ENCODE data around the gene SLC43A2.

Gene SLC43A2

DNA sequence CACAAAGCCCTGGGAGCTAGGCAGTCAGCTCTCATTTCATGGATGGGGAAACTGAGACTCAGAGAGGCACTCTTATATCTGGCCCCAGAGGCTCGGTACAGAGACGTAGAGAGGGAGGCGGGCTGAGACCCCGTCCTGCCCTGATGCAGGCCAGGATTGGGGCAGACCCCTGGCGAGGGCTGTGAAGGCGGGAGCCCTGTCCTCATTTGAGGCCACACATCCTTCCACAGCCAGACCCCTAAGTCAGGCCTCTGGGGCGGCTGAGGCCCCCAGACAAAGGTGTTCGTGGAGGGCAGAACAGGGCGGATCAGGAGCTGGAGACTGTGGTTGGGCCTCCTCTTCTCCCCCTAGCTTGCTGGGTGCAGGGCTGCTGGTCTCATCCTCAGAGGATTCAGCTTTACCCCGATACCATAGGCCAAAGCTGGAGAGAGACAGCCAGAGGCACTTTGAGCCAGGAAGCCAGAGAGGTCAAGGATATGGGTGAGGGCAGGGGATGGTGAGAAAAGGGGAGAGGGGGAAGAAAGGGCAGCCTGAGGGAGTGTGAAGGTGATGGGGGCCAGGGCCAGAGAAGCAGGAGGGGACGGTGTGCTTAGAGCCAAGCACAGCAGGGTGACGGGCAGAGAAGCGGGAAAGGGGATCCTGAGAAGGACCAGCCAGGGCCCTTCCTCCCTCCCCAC is 17.7 kb upstream of the SLC43A2 start:
- ChIA-PET CTCF (interaction anchor here (0.7 to 6.1 kb wide), 6 partner anchors 9 to 97 kb away, joined by 5 to 69 read pairs (median 7); partner anchors contain the start of gene SLC43A2), POLR2A (interaction anchor here (0.6 kb wide), 1 partner anchor 11 kb away, joined by 4 read pairs; no protein-coding TSS in a partner anchor)
- Histone ChIP-seq H3K36me3 (ENCODE audit: control insufficient read depth in 2 of 2, insufficient read depth in 1 of 2, low read length in 2 of 2) (peaks cover 4 to 14% of the 10 kb centered on the region in 2 experiments; a peak in 2 of 3 replicates), H3K9me3 (ENCODE audit: control insufficient read depth, insufficient read depth, low read depth, low read length) (no peaks in the 10 kb centered on the region), H3K27ac (ENCODE audit: extremely low read depth, low read depth, low read length) (no peak overlapping the region), H3K4me3 (ENCODE audit: low read depth, low read length) (no peak overlapping the region), H3K4me1 (ENCODE audit: control insufficient read depth, insufficient read depth, low read length) (peaks cover 10% of the 10 kb centered on the region)
- no peak for TF ChIP-seq ZNF157 (tag by site-specific recombination; IDR thresholded peaks at IDR 0.05)
- TF ChIP-seq HOXD13 (CRISPR knock-in tag; IDR thresholded peaks at IDR 0.05; ENCODE audit: borderline replicate concordance): no peak
- no peak for TF ChIP-seq MZF1 (tag by site-specific recombination; IDR thresholded peaks at IDR 0.05; ENCODE audit: borderline replicate concordance)
- no peak for TF ChIP-seq ZFHX2 (tag by site-specific recombination; conservative IDR thresholded peaks at IDR 0.05)
- TF ChIP-seq ZNF449 (tag by site-specific recombination; IDR thresholded peaks at IDR 0.05): no peak
- no peak for TF ChIP-seq ZNF785 (tag by site-specific recombination; IDR thresholded peaks at IDR 0.05)
- TF ChIP-seq, protein P1, sequence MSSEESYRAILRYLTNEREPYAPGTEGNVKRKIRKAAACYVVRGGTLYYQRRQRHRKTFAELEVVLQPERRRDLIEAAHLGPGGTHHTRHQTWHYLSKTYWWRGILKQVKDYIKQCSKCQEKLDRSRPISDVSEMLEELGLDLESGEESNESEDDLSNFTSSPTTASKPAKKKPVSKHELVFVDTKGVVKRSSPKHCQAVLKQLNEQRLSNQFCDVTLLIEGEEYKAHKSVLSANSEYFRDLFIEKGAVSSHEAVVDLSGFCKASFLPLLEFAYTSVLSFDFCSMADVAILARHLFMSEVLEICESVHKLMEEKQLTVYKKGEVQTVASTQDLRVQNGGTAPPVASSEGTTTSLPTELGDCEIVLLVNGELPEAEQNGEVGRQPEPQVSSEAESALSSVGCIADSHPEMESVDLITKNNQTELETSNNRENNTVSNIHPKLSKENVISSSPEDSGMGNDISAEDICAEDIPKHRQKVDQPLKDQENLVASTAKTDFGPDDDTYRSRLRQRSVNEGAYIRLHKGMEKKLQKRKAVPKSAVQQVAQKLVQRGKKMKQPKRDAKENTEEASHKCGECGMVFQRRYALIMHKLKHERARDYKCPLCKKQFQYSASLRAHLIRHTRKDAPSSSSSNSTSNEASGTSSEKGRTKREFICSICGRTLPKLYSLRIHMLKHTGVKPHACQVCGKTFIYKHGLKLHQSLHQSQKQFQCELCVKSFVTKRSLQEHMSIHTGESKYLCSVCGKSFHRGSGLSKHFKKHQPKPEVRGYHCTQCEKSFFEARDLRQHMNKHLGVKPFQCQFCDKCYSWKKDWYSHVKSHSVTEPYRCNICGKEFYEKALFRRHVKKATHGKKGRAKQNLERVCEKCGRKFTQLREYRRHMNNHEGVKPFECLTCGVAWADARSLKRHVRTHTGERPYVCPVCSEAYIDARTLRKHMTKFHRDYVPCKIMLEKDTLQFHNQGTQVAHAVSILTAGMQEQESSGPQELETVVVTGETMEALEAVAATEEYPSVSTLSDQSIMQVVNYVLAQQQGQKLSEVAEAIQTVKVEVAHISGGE (tag by site-specific recombination; conservative IDR thresholded peaks at IDR 0.05; ENCODE audit: low read depth): no peak
- TF ChIP-seq GLIS2 (tag by site-specific recombination; IDR thresholded peaks at IDR 0.05): no peak
- TF ChIP-seq, protein P2, sequence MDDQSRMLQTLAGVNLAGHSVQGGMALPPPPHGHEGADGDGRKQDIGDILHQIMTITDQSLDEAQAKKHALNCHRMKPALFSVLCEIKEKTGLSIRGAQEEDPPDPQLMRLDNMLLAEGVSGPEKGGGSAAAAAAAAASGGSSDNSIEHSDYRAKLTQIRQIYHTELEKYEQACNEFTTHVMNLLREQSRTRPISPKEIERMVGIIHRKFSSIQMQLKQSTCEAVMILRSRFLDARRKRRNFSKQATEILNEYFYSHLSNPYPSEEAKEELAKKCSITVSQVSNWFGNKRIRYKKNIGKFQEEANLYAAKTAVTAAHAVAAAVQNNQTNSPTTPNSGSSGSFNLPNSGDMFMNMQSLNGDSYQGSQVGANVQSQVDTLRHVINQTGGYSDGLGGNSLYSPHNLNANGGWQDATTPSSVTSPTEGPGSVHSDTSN (CRISPR knock-in tag; IDR thresholded peaks at IDR 0.05): no peak
- TF ChIP-seq ZNF121 (tag by site-specific recombination; IDR thresholded peaks at IDR 0.05): no peak
- TF ChIP-seq KLF7 (tag by site-specific recombination; IDR thresholded peaks at IDR 0.05; ENCODE audit: borderline replicate concordance): no peak
- no peak for TF ChIP-seq MYNN (tag by site-specific recombination; IDR thresholded peaks at IDR 0.05; ENCODE audit: borderline replicate concordance)

GRCh38 chr17:1645207-1646171 is 16.9 kb upstream of the SLC43A2 start, which contains the start of gene SCARF1:
TSS of gene SCARF1 (minus strand) at chr17:1645732. CDS start at chr17:1645697, 35 bp downstream.
- no peaks in the 10 kb centered on the region for H3K9me3 ChIP-seq (ENCODE audit: control insufficient read depth, insufficient read depth, low read depth, low read length)
- CTCF ChIA-PET: interaction anchor here (0.6 to 6.1 kb wide), 8 partner anchors 16 to 929 kb away, joined by 3 to 69 read pairs (median 5); partner anchors contain the start of gene SLC43A2
- no peak within 1 kb of the TSS for H3K4me3 ChIP-seq (ENCODE audit: low read depth, low read length)
- H3K36me3 ChIP-seq (ENCODE audit: control insufficient read depth in 2 of 2, insufficient read depth in 1 of 2, low read length in 2 of 2): peaks cover 0 to 5% of the 10 kb centered on the region in 2 experiments; a peak in 1 of 3 replicates
- H3K4me1 ChIP-seq (ENCODE audit: control insufficient read depth, insufficient read depth, low read length): peaks cover 10% of the 10 kb centered on the region
- H3K27ac ChIP-seq (ENCODE audit: extremely low read depth, low read depth, low read length): no peak within 1 kb of the TSS
- POLR2A ChIA-PET: interaction anchor here (0.6 kb wide), 1 partner anchor 12 kb away, joined by 4 read pairs; no protein-coding TSS in a partner anchor
- TF ChIP-seq BCL11B (tag by site-specific recombination; IDR thresholded peaks at IDR 0.05; ENCODE audit: low read depth): 0 out of 2 replicates have a peak, but pooled peaks have one; percentile 26
- TF ChIP-seq, protein P3, sequence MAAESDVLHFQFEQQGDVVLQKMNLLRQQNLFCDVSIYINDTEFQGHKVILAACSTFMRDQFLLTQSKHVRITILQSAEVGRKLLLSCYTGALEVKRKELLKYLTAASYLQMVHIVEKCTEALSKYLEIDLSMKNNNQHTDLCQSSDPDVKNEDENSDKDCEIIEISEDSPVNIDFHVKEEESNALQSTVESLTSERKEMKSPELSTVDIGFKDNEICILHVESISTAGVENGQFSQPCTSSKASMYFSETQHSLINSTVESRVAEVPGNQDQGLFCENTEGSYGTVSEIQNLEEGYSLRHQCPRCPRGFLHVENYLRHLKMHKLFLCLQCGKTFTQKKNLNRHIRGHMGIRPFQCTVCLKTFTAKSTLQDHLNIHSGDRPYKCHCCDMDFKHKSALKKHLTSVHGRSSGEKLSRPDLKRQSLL (tag by site-specific recombination; IDR thresholded peaks at IDR 0.05): no peak
- no peak for TF ChIP-seq ZNF560 (tag by site-specific recombination; IDR thresholded peaks at IDR 0.05; ENCODE audit: borderline replicate concordance)
- peak; percentile 30; the same call in 1 of the 2 replicates for TF ChIP-seq ZFHX2 (tag by site-specific recombination; conservative IDR thresholded peaks at IDR 0.05)
- TF ChIP-seq ATF2 (tag by site-specific recombination; IDR thresholded peaks at IDR 0.05; ENCODE audit: low read depth): no peak
- no peak for TF ChIP-seq HOXC10 (CRISPR knock-in tag; IDR thresholded peaks at IDR 0.05)
- no peak for TF ChIP-seq MEIS1 (CRISPR knock-in tag; IDR thresholded peaks at IDR 0.05; ENCODE audit: borderline replicate concordance)
- no peak for TF ChIP-seq ZNF677 (tag by site-specific recombination; IDR thresholded peaks at IDR 0.05)
- TF ChIP-seq ZNF391 (tag by site-specific recombination; IDR thresholded peaks at IDR 0.05; ENCODE audit: borderline replicate concordance, low read depth): no peak
